ENCODE data around the gene PNKP. TPM values are rescaled to one million over a fixed set of nuclear protein-coding genes. Genes with fewer than 3 reads are reported as not detected.

Gene PNKP
- total RNA-seq, 1 donor from 2014 or later = 76.4 TPM

DNA sequence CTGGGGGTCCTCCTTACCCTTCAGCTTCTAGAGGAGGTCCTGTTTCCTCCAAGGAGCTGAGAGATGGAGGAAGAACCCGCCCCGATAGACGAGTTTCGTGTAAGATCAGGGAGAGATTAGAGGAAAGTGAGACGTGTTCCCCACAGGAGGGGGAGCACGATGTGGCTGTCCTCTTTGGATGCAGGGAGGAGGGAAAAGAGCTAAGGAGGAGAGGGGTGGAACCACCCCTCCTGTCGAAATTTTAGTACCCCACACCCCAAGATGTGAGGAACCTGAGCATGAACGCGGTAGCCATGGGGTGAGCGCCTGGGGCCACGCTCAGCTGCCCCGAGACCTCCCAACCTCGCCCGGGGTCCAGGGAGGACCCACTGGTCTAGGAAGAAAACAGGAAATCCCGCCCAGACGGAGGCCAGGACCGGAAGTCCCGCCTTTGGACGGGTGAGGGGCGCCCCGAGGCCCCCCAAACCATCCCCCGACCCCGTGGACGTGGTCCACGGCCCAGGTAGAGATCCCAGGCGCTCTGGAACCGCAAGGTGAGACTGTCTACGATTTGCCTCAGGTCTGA, 8.6 kb upstream of the PNKP start:
- H3K9me3 Mint-ChIP-seq (ENCODE audit: unreplicated experiment) = no peaks in the 10 kb centered on the region
- H3K27me3 Mint-ChIP-seq (ENCODE audit: unreplicated experiment) = no peaks in the 10 kb centered on the region
- TF ChIP-seq, protein P1, sequence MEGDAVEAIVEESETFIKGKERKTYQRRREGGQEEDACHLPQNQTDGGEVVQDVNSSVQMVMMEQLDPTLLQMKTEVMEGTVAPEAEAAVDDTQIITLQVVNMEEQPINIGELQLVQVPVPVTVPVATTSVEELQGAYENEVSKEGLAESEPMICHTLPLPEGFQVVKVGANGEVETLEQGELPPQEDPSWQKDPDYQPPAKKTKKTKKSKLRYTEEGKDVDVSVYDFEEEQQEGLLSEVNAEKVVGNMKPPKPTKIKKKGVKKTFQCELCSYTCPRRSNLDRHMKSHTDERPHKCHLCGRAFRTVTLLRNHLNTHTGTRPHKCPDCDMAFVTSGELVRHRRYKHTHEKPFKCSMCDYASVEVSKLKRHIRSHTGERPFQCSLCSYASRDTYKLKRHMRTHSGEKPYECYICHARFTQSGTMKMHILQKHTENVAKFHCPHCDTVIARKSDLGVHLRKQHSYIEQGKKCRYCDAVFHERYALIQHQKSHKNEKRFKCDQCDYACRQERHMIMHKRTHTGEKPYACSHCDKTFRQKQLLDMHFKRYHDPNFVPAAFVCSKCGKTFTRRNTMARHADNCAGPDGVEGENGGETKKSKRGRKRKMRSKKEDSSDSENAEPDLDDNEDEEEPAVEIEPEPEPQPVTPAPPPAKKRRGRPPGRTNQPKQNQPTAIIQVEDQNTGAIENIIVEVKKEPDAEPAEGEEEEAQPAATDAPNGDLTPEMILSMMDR (IDR thresholded peaks at IDR 0.05) = no peak
- H3K4me1 Mint-ChIP-seq (ENCODE audit: unreplicated experiment) = peaks cover 23% of the 10 kb centered on the region
- DNase-seq (ENCODE audit: extremely low spot score, unreplicated experiment) = no peak
- no peak overlapping the region for H3K4me3 Mint-ChIP-seq (ENCODE audit: unreplicated experiment)
- peaks cover 20% of the 10 kb centered on the region for H3K36me3 Mint-ChIP-seq (ENCODE audit: unreplicated experiment)
- no peak overlapping the region for H3K27ac Mint-ChIP-seq (ENCODE audit: unreplicated experiment)

DNA sequence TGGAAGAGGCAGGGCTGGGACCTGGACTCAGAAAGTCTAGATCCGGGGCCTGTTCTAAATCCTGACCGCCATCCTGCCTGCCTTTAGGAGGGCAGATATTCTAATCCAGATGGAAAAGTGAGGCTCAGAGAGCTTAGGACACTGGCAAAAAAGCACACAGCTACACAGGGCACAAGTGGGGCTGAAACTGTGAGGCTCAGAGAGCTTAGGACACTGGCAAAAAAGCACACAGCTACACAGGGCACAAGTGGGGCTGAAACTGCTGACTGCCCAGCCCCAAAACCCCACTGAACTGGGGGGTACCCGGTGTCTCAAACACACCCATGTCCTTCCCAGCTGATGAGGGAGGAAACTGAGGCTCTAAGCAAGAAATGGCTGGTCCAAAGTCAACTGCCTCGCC, 7.8 kb upstream of the PNKP start:
- no peaks in the 10 kb centered on the region for H3K27me3 Mint-ChIP-seq (ENCODE audit: unreplicated experiment)
- H3K36me3 Mint-ChIP-seq (ENCODE audit: unreplicated experiment) = peaks cover 14% of the 10 kb centered on the region
- no peak for DNase-seq (ENCODE audit: extremely low spot score, unreplicated experiment)
- H3K27ac Mint-ChIP-seq (ENCODE audit: unreplicated experiment) = no peak overlapping the region
- no peak overlapping the region for H3K4me3 Mint-ChIP-seq (ENCODE audit: unreplicated experiment)
- H3K4me1 Mint-ChIP-seq (ENCODE audit: unreplicated experiment) = peaks cover 27% of the 10 kb centered on the region
- H3K9me3 Mint-ChIP-seq (ENCODE audit: unreplicated experiment) = no peaks in the 10 kb centered on the region
- TF ChIP-seq, protein P1 (IDR thresholded peaks at IDR 0.05) = no peak

DNA sequence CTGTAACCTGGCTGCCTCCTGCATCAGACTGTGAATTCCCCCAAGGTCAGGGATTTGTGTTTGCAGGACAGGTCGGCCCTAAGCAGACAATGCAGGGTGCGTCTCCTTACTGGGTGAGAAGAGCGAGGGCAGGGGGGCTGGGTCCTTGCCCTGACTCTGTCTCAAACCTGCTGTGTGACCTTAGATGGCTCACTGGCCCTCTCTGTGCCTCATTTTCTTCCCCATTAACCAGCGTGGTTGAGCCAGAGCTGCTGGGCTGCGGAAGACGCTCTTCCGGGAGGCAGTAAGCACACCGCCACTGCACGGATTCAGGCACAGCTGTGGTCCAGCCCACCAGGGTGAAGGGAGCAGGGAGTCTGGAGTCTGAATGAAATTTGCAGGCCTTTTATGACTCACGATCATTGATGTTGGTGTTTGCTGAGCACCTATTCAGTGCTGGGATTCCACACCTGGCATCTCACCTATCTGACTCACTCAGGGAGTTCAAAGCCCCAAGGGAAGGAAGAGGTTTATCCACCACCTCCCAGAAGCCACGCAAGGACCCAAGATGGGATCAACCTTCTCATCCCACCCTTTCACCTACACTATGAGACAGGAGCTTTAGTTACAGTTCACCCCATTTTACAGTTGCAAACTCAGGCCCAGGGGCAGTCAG, 7.3 kb upstream of the PNKP start:
- TF ChIP-seq, protein P1 (IDR thresholded peaks at IDR 0.05) = no peak
- H3K9me3 Mint-ChIP-seq (ENCODE audit: unreplicated experiment) = no peaks in the 10 kb centered on the region
- peaks cover 12% of the 10 kb centered on the region for H3K36me3 Mint-ChIP-seq (ENCODE audit: unreplicated experiment)
- peak overlapping the region; percentile 64 for H3K27ac Mint-ChIP-seq (ENCODE audit: unreplicated experiment)
- DNase-seq (ENCODE audit: extremely low spot score, unreplicated experiment) = no peak
- H3K4me1 Mint-ChIP-seq (ENCODE audit: unreplicated experiment) = peaks cover 29% of the 10 kb centered on the region
- H3K4me3 Mint-ChIP-seq (ENCODE audit: unreplicated experiment) = peak overlapping the region; percentile 44
- H3K27me3 Mint-ChIP-seq (ENCODE audit: unreplicated experiment) = no peaks in the 10 kb centered on the region

DNA sequence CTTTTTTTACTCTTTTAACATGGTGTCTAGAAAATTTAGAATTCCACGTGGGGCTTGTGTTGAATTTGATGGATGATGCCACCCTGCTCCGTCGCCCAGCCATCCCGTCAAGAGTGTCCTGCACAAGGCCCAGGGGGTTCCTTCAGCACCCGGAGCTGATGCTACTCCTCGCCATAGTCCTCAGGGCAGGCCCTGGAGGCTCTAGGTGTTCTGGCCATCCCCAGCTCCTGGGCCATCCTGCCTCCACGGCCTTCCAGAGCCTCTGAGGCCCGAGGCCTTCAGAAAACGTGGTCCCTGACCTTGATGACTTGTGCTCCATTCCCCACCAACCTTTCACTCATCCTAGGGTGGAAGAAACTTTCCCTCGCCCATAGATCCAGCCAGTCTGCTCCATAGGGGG, 6.5 kb upstream of the PNKP start:
- DNase-seq (ENCODE audit: extremely low spot score, unreplicated experiment) = no peak
- H3K4me1 Mint-ChIP-seq (ENCODE audit: unreplicated experiment) = peaks cover 26% of the 10 kb centered on the region
- no peaks in the 10 kb centered on the region for H3K9me3 Mint-ChIP-seq (ENCODE audit: unreplicated experiment)
- no peaks in the 10 kb centered on the region for H3K27me3 Mint-ChIP-seq (ENCODE audit: unreplicated experiment)
- H3K36me3 Mint-ChIP-seq (ENCODE audit: unreplicated experiment) = peaks cover 5% of the 10 kb centered on the region
- peak overlapping the region; percentile 44 for H3K27ac Mint-ChIP-seq (ENCODE audit: unreplicated experiment)
- TF ChIP-seq, protein P1 (IDR thresholded peaks at IDR 0.05) = no peak
- H3K4me3 Mint-ChIP-seq (ENCODE audit: unreplicated experiment) = no peak overlapping the region

DNA sequence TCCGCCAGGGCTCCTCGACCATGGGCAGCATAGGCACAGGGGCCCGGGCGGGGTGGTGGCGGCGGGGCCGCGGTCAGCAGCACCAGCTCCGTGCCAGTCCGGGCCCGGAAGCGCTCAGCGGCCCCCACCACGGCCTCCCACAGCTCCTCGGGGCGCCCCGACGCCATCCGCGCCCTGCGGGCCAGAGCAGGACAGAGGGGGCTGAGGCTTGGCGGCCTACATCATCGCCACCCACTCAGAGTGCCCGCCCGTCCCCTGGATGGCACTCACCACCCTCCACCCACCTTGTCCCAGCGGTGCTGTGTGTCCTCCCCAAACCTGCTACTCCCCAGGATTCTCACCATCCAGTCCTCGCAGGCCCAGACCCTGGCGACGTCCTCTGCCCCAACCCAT, 5.7 kb upstream of the PNKP start:
- H3K4me3 Mint-ChIP-seq (ENCODE audit: unreplicated experiment) = no peak overlapping the region
- no peak for DNase-seq (ENCODE audit: extremely low spot score, unreplicated experiment)
- H3K9me3 Mint-ChIP-seq (ENCODE audit: unreplicated experiment) = no peaks in the 10 kb centered on the region
- no peak overlapping the region for H3K27ac Mint-ChIP-seq (ENCODE audit: unreplicated experiment)
- H3K27me3 Mint-ChIP-seq (ENCODE audit: unreplicated experiment) = no peaks in the 10 kb centered on the region
- TF ChIP-seq, protein P1 (IDR thresholded peaks at IDR 0.05) = no peak
- peaks cover 23% of the 10 kb centered on the region for H3K4me1 Mint-ChIP-seq (ENCODE audit: unreplicated experiment)
- H3K36me3 Mint-ChIP-seq (ENCODE audit: unreplicated experiment) = peaks cover 4% of the 10 kb centered on the region
